GM18507 (cell line): ENCODE data around the gene IZUMO2.

Source experiments
- DNase-seq: peaks from one replicate; pipeline ENCODE4 v3.0.0; 2011; ENCODE audit warnings: low read depth; ENCODE audit not compliant: insufficient read length; ENCODE audit errors: extremely low spot score
- FAIRE-seq: peaks from 2 replicates; lab custom pipeline; 2011; peaks lifted over from hg19 to GRCh38; lab: Jason Lieb, UNC

Gene IZUMO2

GRCh38 chr19:50189331-50189730 is 26.2 kb upstream of the IZUMO2 start:
- DNase-seq (no peak), FAIRE-seq (no peak)

GRCh38 chr19:50187937-50188336 is 24.9 kb upstream of the IZUMO2 start:
- DNase-seq: no peak
- no peak for FAIRE-seq

DNA sequence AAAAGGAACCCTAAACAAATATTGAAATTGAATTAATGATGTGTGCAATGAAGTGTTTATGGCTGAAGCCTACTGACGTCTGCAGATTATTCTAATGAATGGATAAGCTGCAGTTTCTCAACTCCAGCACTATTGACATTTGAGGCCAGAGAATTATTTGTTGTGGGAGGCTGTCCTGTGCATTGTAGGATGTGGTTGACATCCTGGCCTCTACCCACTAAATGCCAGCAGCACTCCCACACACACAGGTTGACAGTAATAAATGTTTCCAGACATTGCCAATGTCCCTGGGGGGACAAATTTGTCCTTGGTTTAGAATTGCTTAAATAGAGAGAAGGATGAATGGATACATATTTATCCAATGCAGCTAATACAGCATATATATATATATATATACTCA is 21.1 kb upstream of the IZUMO2 start:
- FAIRE-seq (no peak), DNase-seq (no peak)

DNA sequence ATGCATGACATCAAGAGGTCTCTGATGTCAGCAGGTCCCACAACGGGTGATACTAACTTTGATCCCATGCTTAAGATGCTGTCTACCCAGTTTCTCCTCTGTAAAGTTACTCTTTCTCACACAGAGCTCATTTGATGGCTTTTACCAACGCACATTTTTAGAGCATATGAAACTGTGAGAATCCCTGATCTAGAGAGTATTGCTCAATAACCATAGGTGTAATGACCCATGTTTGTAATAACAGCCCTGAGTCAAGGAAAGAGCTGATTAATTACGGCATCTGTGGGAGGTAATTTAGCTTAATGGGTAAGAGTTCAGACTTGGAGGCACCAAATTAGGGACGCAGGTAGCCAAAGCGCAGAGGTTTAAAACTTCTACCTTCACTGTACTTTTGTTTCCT is 18.0 kb upstream of the IZUMO2 start:
- DNase-seq (no peak), FAIRE-seq (no peak)

DNA sequence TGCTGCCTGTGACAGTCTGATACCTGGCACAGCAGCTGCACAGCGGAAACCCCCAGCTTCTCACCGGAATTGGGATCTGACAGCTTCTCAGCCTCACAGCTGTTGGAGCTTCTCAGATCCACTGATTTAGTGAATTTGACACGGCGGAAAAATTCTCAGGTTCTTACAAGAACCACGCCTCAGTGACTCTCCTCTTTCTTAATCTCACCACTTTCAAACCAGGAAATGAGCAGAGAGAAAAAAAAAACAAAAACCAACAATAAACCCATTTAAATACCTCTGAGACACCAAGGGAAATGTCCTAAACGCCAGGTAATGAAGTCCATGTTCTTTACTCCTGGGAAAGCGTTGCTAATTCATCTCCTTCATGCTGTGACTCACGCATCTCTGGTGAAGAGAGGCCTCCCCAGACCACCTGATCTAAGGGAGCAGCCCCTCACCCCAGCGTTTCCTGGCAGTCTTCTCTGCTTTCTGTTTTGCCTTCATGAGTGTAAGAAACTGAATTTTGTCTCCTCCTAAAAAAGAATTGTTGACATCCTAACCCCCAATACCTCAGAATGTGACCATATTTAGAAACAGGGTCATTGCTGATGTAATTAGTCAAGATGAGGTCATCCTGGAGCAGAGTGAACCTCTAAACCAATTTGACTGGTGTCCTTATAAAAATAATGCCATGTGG is 15.9 kb upstream of the IZUMO2 start:
- FAIRE-seq: peak; percentile 51
- no peak for DNase-seq

DNA sequence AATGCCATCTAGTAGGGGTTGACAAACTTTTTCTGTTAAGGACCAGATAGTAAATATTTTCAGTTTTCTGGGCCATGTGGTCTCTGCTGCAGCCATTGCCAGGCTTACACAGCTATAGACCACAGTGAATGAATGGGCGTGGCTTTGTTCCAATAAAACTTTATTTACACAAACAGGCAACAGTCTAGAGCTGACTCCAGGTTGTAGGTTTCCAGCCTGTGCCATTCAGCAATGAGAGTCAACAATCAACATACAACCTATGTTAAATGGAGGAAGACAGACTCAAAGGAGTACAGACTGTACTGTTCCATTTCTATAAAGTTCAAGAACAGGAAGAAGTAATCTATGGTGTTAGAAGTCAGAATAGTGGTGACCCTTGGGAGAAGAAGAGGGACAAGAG is 15.2 kb upstream of the IZUMO2 start:
- FAIRE-seq (no peak), DNase-seq (no peak)

DNA sequence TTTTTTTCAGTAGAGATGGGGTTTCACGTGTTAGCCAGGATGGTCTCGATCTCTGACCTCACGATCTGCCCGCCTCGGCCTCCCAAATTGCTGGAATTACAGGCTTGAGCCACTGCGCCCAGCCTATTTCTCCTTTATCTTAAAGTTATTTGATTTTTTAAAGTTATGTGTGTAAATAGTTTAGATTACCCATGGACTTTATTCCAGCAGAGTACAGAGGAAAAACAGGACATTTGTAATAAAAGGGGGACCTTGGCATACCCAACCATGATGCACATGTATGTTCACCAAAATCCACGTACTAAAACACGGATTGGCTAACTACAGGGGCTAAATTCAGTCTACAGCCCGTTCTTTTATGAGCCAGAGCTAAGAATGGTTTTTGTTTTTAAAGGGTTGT is 13.7 kb upstream of the IZUMO2 start:
- no peak for FAIRE-seq
- DNase-seq: no peak

DNA sequence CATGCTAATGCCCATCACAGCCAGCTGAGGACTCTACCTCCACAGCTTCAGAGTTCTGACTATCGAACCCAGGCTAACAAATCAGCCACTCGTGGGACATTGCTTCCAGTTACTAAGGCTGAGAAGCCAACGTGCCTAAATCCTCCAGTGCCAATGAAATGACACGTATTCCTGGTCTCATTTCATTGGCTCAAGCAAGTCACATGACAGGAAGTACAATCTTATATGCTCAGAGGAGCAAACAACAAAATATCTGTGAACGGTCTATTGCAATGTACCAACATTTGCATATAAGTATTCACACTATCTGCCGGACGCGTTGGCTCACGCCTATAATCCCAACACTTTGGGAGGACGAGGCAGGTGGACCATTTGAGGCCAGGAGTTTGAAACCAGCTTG is 12.8 kb upstream of the IZUMO2 start:
- no peak for FAIRE-seq

DNA sequence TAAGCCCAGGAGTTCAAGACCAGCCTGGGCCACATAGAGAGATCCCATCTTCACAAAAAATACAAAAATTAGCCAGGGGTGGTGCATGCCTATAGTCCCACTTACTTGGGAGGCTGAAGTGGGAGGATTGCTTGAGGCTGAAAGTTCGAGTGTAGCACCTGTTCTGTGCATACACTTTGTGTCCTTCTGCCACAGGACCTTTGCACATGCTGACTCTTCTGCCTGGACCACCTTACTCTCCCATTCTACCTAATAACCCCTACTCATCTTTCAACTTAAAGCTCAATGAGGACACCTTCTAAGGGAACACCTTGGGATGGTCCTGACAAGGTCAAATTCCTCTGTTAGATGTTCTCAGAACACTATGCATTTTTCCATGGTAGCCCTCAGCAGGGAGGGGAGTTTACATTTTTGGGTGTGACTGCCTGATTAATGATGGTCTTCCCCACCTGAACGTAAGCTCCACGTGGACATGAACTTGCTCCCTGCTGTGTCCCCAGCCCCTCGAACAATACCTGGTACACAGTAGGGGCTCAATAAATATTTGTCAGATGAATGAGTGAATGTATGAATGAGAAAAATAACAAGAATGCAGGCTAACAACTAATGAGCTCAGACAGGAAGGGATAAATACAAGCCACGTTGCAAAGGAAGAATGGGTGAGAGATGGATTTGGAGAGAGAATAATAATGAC is 11.2 kb upstream of the IZUMO2 start:
- FAIRE-seq (no peak), DNase-seq (no peak)

More for the DNA sequence above, 12.8 kb upstream of the IZUMO2 start:
- DNase-seq: no peak

DNA sequence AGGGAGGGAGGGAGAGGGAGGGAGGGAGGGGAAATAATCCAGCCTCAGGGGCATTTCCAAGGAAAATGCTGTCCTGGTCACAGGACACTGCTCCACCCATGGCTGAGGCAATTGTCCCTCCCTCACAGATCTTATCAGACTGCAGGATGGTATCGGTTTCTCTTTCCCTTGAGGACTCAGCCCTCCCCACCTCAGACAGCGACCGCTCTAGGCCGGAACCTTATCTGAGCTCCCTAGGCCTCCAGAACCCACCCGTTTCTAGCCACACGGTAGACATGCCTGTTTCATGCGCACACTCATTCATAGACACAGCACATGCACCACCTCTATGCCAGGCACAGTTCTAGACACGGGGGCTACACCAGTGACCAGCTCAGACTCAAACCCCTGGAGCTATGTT is 10.0 kb upstream of the IZUMO2 start:
- FAIRE-seq (no peak), DNase-seq (no peak)

- DNase-seq: no peak
- no peak for FAIRE-seq
Measured at GRCh38 chr19:50172726-50173125, 9.6 kb upstream of the IZUMO2 start.

DNA sequence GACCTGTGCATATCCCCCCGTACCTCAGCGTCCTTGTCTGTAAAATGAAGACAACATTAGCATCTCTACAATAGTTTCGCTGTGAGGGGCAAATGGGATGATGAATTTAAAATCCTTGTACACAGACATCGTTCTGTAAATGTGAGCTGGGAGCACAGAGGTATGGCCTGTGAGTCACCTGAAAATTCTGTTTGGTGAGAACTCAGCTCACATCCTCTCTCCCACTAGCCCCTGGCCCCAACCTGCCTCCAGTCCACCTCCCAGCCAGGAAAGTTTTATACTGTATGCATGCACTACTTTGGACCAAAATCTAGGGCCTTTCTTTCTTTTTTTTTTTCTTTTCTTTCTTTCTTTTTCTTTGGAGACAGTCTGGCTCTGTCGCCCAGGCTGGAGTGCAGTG is 8.7 kb upstream of the IZUMO2 start:
- FAIRE-seq: no peak
- no peak for DNase-seq

DNA sequence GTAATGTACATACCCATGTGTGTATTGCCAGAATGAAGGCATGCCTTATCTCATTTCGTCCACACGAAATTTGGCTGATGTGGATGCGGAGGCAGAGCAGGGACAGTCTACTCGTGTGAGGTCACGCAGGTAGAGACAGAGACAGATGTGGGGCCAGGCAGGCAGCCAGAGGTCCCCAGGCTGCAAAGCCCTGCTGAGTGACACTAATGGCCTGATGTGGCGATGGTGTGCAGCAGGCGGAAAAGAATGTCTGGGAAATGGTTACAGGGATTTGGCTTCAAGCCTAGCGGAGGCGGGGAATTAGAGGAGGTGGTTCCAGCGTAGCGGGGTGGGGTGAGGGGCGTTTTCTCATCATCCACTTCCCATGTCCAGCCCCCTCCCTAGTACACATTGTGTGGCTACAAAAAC is 4.2 kb upstream of the IZUMO2 start:
- DNase-seq (no peak), FAIRE-seq (no peak)

GRCh38 chr19:50159078-50159477 is 4.0 kb downstream of the IZUMO2 start:
- no peak for FAIRE-seq

GRCh38 chr19:50158577-50158976 is 4.5 kb downstream of the IZUMO2 start:
- DNase-seq (no peak), FAIRE-seq (no peak)

More at GRCh38 chr19:50159078-50159477, 4.0 kb downstream of the IZUMO2 start:
- no peak for DNase-seq

- DNase-seq (no peak), FAIRE-seq (no peak)
Measured at GRCh38 chr19:50155520-50156109, 7.5 kb downstream of the IZUMO2 start.

- DNase-seq (no peak), FAIRE-seq (no peak)
Measured at GRCh38 chr19:50154529-50154928, 8.6 kb downstream of the IZUMO2 start.

- DNase-seq (no peak), FAIRE-seq (no peak)
Measured at GRCh38 chr19:50152578-50152977, 10.5 kb downstream of the IZUMO2 start.

GRCh38 chr19:50148528-50148927 is 14.6 kb downstream of the IZUMO2 start:
- no peak for FAIRE-seq
- no peak for DNase-seq

DNA sequence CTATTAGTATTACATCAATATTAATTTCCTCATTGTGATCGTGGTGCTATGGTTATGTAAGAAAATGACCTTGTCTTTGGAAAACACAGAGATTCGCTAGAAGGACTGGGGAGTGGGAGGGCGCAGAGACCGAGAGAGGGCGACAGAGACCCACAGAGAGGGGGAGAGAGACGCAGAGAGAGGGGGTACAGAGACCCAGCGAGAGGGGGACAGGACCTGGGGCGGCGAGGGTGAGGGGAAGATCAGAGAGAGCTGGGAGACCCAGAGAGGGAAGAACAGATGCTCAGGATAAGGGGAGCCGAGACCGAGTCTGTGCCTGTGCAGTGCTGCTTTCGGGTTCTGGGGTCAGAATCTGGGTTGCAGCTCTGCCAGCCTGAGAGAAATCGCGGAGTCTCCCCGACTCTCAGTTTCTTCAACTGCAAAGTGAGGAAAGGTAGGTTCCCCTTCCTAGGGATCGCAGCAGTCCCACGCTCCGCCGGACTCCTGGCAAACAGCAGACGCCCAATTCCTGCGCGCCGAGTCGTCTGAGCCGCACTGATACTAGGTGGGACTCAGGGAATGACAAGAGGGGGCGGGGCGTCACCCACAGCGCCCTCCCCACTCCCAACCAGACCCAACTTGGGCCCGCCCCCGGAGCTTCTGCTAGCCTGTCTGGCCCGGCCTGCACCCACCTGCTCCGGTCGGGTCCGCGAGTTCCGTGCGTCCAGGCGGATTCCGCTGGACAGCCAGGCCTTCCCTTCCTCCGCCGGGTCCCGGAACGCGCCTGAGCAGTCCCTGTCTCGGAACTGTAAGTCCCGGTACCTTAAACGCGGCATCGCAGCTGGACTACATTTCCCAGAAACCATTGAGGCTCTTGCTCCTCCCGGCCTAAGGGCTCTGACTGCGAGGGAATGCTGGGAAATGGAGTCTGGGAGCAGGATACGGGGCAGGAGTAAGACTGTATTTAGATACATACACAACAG is 15.3 kb downstream of the IZUMO2 start:
- FAIRE-seq (peak; percentile 86), DNase-seq (peak; percentile 72)
